ENCODE results near the gene EPM2AIP1. TPM values are rescaled to one million over a fixed set of nuclear protein-coding genes. Genes with fewer than 3 reads are reported as not detected.
"Not testable (repeated sequence)": the region's sequence is repeated elsewhere in the genome, so short reads cannot be mapped to it uniquely, and the experiment has no call there.

The EPM2AIP1 gene
- total and polyA plus RNA-seq, 12 donors, result 6.1 to 36.3 (median 27.4) TPM

DNA sequence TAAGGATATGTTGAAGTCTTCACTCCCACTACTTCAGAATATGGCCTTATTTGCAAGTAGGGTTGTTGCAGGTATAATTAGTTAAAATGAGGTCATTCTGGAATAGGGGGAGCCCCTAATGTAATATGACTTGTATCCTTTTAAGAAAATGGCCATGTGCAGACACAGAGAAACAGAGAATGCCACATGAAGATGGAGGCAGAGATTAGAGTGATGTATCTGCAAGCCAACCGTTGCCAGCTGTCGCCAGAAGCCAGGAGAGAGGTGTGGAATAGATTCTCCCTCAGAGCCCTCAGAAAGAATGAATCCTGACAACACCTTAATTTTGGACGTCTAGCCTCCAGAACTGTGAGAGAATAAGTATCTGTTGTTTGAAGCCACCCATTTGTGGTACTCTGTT lies 36.8 kb downstream of the EPM2AIP1 start:
- Histone ChIP-seq H3K9me3 (no peaks in the 10 kb centered on the region), H3K4me3 (no peak overlapping the region), H3K27me3 (no peaks in the 10 kb centered on the region), H3K27ac (no peak overlapping the region), H3K36me3 (no peaks in the 10 kb centered on the region), H3K4me1 (peaks cover 0 to 14% (median 9%) of the 10 kb centered on the region in 9 donors)
- intact Hi-C loops (cut with DNase I), result loop anchor here (5.0 to 10.0 kb wide), 7 partner anchors 49 to 229 kb away; no protein-coding TSS in a partner anchor
- ATAC-seq (no peak), DNase-seq (no peak)
- TF ChIP-seq, protein P1, sequence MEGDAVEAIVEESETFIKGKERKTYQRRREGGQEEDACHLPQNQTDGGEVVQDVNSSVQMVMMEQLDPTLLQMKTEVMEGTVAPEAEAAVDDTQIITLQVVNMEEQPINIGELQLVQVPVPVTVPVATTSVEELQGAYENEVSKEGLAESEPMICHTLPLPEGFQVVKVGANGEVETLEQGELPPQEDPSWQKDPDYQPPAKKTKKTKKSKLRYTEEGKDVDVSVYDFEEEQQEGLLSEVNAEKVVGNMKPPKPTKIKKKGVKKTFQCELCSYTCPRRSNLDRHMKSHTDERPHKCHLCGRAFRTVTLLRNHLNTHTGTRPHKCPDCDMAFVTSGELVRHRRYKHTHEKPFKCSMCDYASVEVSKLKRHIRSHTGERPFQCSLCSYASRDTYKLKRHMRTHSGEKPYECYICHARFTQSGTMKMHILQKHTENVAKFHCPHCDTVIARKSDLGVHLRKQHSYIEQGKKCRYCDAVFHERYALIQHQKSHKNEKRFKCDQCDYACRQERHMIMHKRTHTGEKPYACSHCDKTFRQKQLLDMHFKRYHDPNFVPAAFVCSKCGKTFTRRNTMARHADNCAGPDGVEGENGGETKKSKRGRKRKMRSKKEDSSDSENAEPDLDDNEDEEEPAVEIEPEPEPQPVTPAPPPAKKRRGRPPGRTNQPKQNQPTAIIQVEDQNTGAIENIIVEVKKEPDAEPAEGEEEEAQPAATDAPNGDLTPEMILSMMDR (IDR thresholded peaks at IDR 0.05), result no peak
- 81 to 83% methylated on average over 3 of the region's 3 CpGs for WGBS, 2 donors

DNA sequence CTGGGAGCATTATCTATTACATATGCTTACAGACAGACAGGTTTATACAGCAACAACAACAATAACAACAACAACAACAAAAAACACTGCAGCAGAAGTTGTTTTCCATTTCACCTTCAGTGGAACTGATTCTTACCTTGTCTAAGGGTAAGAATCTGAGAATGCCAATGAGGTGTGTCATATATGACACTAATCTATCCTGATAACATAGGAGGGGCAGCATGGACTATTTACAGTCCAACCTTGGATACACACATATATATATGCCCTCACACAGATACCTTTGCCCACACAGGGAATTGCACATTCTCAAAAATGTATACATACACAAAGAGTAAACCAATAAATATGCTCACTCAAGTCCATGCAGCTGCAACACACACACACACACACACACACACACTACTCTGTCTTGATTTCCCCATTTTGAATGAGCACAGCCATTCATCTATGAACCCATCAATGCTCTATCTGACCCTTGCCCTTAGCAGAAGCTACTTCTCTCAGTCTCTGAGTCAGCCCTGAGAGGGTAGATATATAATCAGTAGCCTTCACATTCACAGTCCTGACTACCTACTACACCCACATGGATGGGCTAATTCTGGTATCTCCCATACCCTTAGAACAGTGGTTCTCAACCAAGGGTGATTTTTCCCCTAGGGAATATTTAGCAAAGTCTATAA lies 38.3 kb downstream of the EPM2AIP1 start:
- TF ChIP-seq, protein P1 (IDR thresholded peaks at IDR 0.05), result no peak
- no peaks in the 10 kb centered on the region for H3K36me3 ChIP-seq
- intact Hi-C loops (cut with DNase I), result loop anchor here (5.0 to 10.0 kb wide), 7 partner anchors 47 to 227 kb away; no protein-coding TSS in a partner anchor
- H3K27ac ChIP-seq, result no peak overlapping the region
- no peak for DNase-seq
- H3K4me3 ChIP-seq, result no peak overlapping the region
- ATAC-seq, result no peak
- no peaks in the 10 kb centered on the region for H3K9me3 ChIP-seq
- H3K4me1 ChIP-seq, result peaks cover 0 to 14% (median 9%) of the 10 kb centered on the region in 9 donors
- no peaks in the 10 kb centered on the region for H3K27me3 ChIP-seq

DNA sequence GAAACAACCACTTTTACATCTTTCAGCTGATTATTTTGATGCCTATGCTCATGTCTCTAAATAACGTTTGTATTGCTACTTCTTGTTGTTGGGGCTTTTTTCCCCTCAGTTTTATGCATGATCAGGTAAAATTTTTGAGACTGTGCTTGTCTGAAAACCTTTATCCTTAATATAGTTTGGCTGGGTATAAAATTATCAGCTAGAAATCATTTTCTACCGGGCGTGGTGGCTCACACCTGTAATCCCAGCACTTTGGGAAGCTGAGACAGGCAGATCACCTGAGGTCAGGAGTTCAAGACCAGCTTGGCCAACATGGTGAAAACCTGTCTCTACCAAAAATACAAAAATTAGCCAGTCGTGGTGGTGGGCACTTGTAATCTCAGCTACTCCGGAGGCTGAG lies 45.1 kb downstream of the EPM2AIP1 start:
- Histone ChIP-seq H3K4me1 (peaks cover 0 to 16% (median 11%) of the 10 kb centered on the region in 9 donors), H3K9me3 (peaks cover 0 to 22% (median 12%) of the 10 kb centered on the region in 11 donors)
- H3K27me3 ChIP-seq; DNase-seq; intact Hi-C loops (cut with DNase I); H3K27ac ChIP-seq; H3K4me3 ChIP-seq; ATAC-seq; H3K36me3 ChIP-seq: not testable (repeated sequence)
- WGBS, 2 donors, result 84 to 96% methylated on average over 5 of the region's 5 CpGs

DNA sequence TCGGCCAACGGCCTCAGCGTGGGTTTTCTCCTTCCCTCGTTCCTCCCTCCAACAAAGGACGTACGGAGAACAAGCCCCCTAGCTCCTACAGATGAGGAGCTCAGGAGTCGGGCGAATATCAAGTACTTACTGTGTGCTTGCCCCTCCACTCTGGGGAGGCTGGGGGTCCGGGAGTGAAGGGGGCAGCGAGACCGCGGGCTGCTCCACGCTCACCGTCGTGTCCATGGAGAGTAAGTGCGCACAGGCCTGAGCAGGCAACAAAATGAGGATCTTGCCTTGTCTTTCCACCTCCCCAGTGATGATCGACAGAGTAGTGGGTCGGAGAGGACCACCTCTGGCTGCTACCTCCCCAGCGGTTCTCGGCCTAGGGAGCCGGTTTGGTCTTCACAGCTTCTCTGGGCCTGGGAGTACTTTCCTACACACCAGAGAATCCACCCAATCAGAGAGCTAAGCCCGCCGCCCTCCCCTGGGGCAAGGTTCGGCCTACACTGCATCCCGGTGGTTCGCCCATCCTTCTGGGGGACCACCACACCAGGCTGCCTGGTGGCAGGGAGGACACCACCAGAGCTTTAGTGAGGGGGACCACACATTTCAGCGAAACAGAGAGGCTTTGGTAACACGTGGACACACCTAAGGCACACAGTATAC lies 47.5 kb downstream of the EPM2AIP1 start:
- ATAC-seq, result peak in 1 of 8 donors; percentile 15
- TF ChIP-seq, protein P1 (IDR thresholded peaks at IDR 0.05), result no peak

More for the DNA sequence above, 47.5 kb downstream of the EPM2AIP1 start:
- peak overlapping the region in 9 of 10 donors; percentile 71 to 96 (median 82) for H3K4me3 ChIP-seq
- peaks cover 0 to 25% (median 14%) of the 10 kb centered on the region in 9 donors for H3K4me1 ChIP-seq
- no peaks in the 10 kb centered on the region for H3K27me3 ChIP-seq
- WGBS, 2 donors, result 82% methylated on average over 28 of the region's 28 CpGs
- H3K9me3 ChIP-seq, result peaks cover 0 to 22% (median 12%) of the 10 kb centered on the region in 11 donors
- DNase-seq, result no peak
- H3K27ac ChIP-seq, result peak overlapping the region in 3 of 10 donors; percentile 64 to 90 (median 77)
- intact Hi-C loops (cut with DNase I), result no loop called here
- no peaks in the 10 kb centered on the region for H3K36me3 ChIP-seq

Data from heart right ventricle (tissue), 16 donors.